NCI-H2227 (cell line): ENCODE measurements around the gene SKA2.
"Not testable (repeated sequence)": the region's sequence is repeated elsewhere in the genome, so short reads cannot be mapped to it uniquely, and the experiment has no call there.

ENCODE experiments used
- DNase-seq: peaks from one replicate; lab custom pipeline; 2025; ENCODE audit not compliant: unreplicated experiment; lab: John Stamatoyannopoulos, UW

Gene SKA2

GRCh38 chr17:59154721-59155438 lies at the start of gene SKA2:
Gene SKA2 (minus strand): TSS chr17:59155186. CDS start chr17:59155163, 23 bp downstream.
- DNase-seq: peak; percentile 100

- no peak for DNase-seq
These were observed 47.3 kb upstream of the SKA2 start for GRCh38 chr17:59202320-59202719.

- no peak for DNase-seq
These were observed 44.4 kb upstream of the SKA2 start for GRCh38 chr17:59199398-59199797.

- no peak for DNase-seq
These were observed 38.4 kb upstream of the SKA2 start for GRCh38 chr17:59193336-59193862.

- DNase-seq: no peak
These were observed 35.8 kb upstream of the SKA2 start for GRCh38 chr17:59190806-59191205.

GRCh38 chr17:59186850-59187249 lies 31.9 kb upstream of the SKA2 start:
- no peak for DNase-seq

GRCh38 chr17:59185997-59186396 lies 31.0 kb upstream of the SKA2 start:
- DNase-seq: no peak

GRCh38 chr17:59181481-59181880 lies 26.5 kb upstream of the SKA2 start:
- no peak for DNase-seq

GRCh38 chr17:59180626-59181025 lies 25.6 kb upstream of the SKA2 start:
- no peak for DNase-seq

- not testable (repeated sequence) for DNase-seq
These were observed 24.6 kb upstream of the SKA2 start for GRCh38 chr17:59179601-59180000.

GRCh38 chr17:59178266-59178985 lies 23.4 kb upstream of the SKA2 start:
- no peak for DNase-seq

- DNase-seq: no peak
These were observed 20.1 kb upstream of the SKA2 start for GRCh38 chr17:59175076-59175475.

GRCh38 chr17:59174671-59175070 lies 19.7 kb upstream of the SKA2 start:
- no peak for DNase-seq

GRCh38 chr17:59172436-59173004 lies 17.5 kb upstream of the SKA2 start:
- no peak for DNase-seq

- no peak for DNase-seq
These were observed 12.6 kb upstream of the SKA2 start for GRCh38 chr17:59167571-59168001.

- peak; percentile 63 for DNase-seq
These were observed 11.0 kb upstream of the SKA2 start for GRCh38 chr17:59165933-59166342.

- no peak for DNase-seq
These were observed 6.5 kb upstream of the SKA2 start for GRCh38 chr17:59161477-59161876.

GRCh38 chr17:59160157-59161025 lies 5.4 kb upstream of the SKA2 start:
- no peak for DNase-seq

GRCh38 chr17:59155439-59156177 lies 622 bp upstream of the SKA2 start, which contains the start of gene PRR11:
Gene PRR11 (plus strand): TSS chr17:59155746. CDS start chr17:59169753, 14,007 bp downstream.
- peak; percentile 100 for DNase-seq

- peak; percentile 77 for DNase-seq
These were observed 680 bp downstream of the SKA2 start for GRCh38 chr17:59154292-59154720.
